Psoas muscle (tissue), 8 donors: Measurements from ENCODE around the gene SLC35E1. TPM values are rescaled to one million over a fixed set of nuclear protein-coding genes. Genes with fewer than 3 reads are reported as not detected.

Source experiments
- ATAC-seq, 4 donors: fragments of 200-7000 bp; cut with Tn5 transposase; one replicate each; pipeline ENCODE4 v1.9.1; 2020; ENCODE audit warnings: moderate library complexity in 3 of 4, mild to moderate bottlenecking in 2 of 4
- DNase-seq, 2 donors: peaks; one replicate each; pipeline ENCODE4 v3.0.0-alpha.2; 2020
- H3K27ac ChIP-seq: fragments of 200-600 bp; one replicate; pipeline ENCODE4 v1.8.0; 2022
- H3K27me3 ChIP-seq, 3 donors: fragments of 200-600 bp in 1 of 3; one replicate each; pipeline versions ENCODE4 v1.6.1 to v1.8.0; 2013 to 2022; ENCODE audit warnings: low read length in 2 of 3, mild to moderate bottlenecking in 2 of 3, moderate library complexity in 1 of 3; ENCODE audit not compliant: insufficient read depth in 3 of 3
- H3K36me3 ChIP-seq, 2 donors: fragments of 200-600 bp in 1 of 2; one replicate each; pipeline versions ENCODE4 v1.6.1 to v1.8.0; 2013 to 2022; ENCODE audit warnings: low read depth in 1 of 2, mild to moderate bottlenecking in 1 of 2, moderate library complexity in 1 of 2; ENCODE audit not compliant: insufficient read depth in 1 of 2
- H3K4me1 ChIP-seq: fragments of 200-600 bp; one replicate; pipeline ENCODE4 v1.8.0; 2022
- H3K4me3 ChIP-seq: fragments of 200-600 bp; one replicate; pipeline ENCODE4 v1.8.0; 2022; ENCODE audit warnings: mild to moderate bottlenecking
- H3K9me3 ChIP-seq: fragments of 200-600 bp; one replicate; pipeline ENCODE4 v1.8.0; 2022
- WGBS, 3 donors: extraction: QIAGEN DNeasy Blood & Tissue Kit; methylation state at CpG; one replicate each; pipeline versions ENCODE4 v1.1.6 to v1.1.7; 2013; 5-methylcytosine and 5-hydroxymethylcytosine counted together
- intact Hi-C, 2 donors: fragments of 100-400 bp; cut with DNase I; formaldehyde crosslinking; loops; one replicate each; pipeline versions ENCODE4 v1.11.0 to v1.14.2; 2022
- polyA plus RNA-seq, 3 donors: library from polyadenylated mRNA; stranded (reverse); fragments of 200-250 nt; gene quantifications; one replicate each; pipeline ENCODE4 v1.2.3, GENCODE V29; 2013
- total RNA-seq, 4 donors: library from RNA; stranded (reverse); fragmentation: NEBNext Ultra II Directional in 2 of 4; extraction: Animal tissue kit (Norgen Biotek cat#: 25700) in 2 of 4; gene quantifications; one replicate each; pipeline versions ENCODE4 v1.2.1 to v1.2.4, GENCODE V29; 2021 to 2023
- TF ChIP-seq, protein P1 (sequence below): fragments of 200-600 bp; IDR thresholded peaks from one replicate; pipeline ENCODE4 v1.8.0; 2022; ENCODE audit warnings: antibody characterized with exemption
- donor health status: healthy with polysubstance abuse.
- donor health status: DM: no; HTN: no; CAD: no; lungs with moderate emphysema.
- donor health status: Bipolar disorder and iron deficiency.
- donor health status: healthy.
- donor health status: DM: yes; HTN: yes; CAD: no.
- donor health status: DM: no; HTN: no; CAD: no.
- donor health status: DM: no; HTN: no; CAD: no.
- donor health status: DM: yes; HTN: yes; CAD: no.

SLC35E1 gene
- total and polyA plus RNA-seq, 7 donors: 17.1 to 42.1 (median 27.4) TPM

DNA sequence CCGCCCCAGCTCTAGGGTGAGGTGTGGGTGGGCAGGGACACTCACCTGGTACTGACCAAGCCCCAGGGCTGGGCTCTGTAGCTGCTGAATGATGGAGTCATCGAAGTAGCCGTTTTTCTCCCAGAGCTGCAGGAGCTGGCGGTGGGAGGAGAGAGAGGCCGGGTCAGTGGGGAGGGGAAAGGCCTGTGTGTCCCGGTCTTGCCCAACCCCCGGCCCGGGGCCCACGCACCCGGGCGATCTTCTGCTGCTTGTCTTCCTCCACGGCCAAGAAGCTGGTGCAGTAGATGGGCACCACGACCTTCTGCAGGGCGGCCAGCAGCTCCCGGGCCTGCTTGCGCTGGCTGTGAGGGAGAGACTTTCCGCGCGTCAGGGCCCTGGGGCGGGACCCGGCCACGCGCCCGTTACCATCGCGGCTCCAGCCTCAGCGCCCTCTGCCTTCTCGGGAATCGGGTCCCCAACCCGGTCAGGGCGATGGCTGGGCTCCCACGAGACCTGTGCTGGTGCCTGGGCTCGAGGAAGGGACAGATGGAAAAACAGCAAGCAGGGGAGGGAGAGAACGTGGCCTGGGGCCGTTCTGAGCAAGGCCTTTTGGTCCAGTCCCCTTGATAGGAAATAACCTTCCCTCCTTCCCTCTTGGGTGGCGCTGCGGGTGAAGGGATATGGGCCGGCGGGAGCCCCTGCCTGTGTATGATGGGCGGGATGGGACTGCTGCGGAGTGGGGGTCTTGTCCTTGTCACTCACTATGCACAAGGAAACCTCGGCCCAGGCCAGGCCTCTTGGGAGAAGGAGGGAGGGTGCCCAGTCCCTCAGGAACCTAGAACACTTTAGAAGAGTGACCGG, 41.5 kb downstream of the SLC35E1 start:
- intact Hi-C loops: no loop called here
- TF ChIP-seq, protein P1, sequence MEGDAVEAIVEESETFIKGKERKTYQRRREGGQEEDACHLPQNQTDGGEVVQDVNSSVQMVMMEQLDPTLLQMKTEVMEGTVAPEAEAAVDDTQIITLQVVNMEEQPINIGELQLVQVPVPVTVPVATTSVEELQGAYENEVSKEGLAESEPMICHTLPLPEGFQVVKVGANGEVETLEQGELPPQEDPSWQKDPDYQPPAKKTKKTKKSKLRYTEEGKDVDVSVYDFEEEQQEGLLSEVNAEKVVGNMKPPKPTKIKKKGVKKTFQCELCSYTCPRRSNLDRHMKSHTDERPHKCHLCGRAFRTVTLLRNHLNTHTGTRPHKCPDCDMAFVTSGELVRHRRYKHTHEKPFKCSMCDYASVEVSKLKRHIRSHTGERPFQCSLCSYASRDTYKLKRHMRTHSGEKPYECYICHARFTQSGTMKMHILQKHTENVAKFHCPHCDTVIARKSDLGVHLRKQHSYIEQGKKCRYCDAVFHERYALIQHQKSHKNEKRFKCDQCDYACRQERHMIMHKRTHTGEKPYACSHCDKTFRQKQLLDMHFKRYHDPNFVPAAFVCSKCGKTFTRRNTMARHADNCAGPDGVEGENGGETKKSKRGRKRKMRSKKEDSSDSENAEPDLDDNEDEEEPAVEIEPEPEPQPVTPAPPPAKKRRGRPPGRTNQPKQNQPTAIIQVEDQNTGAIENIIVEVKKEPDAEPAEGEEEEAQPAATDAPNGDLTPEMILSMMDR: no peak
- Histone ChIP-seq H3K4me1 (no peaks in the 10 kb centered on the region), H3K4me3 (no peak overlapping the region), H3K9me3 (no peaks in the 10 kb centered on the region), H3K36me3 (peaks cover 14 to 100% of the 10 kb centered on the region in 2 donors), H3K27me3 (no peaks in the 10 kb centered on the region), H3K27ac (no peak overlapping the region)
- WGBS, 3 donors: 89 to 92% (median 91%) methylated on average over 43 of the region's 43 CpGs
- no peak for ATAC-seq
- no peak for DNase-seq

DNA sequence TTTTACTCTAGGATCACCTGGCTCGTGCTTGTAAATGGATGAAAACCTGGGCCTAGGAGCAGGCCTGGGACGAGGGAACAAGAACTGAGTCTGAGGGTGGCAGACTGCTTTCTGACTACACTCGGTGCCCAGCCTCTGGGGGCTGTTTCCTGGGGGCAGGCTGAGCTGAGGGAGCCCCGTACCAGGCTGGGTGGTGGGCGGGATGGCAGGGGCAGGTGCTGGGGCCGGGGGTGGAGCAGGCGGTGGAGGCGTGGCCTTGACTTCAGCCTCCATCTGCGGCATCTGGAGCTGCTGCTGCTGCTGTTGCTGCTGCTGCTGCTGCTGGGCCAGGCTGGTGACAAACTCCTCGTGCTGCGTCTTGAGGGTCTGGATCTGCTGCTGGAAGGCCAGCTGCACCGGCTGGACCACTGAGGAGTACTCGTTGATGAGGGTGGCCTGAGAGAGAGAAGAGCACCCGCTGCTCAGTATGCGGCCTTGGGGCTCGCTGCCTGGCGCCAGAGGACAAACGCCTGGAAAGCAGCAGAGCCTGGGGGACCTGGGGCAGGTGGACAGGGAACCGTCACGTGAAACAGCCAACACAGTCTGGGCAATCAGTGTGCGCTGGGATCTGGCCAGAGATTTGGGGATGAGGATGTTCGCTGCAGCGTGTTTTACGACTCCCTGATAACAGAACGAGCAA, 42.6 kb downstream of the SLC35E1 start:
- Histone ChIP-seq H3K9me3 (no peaks in the 10 kb centered on the region), H3K4me3 (no peak overlapping the region), H3K4me1 (no peaks in the 10 kb centered on the region), H3K36me3 (peaks cover 14 to 100% of the 10 kb centered on the region in 2 donors), H3K27ac (no peak overlapping the region), H3K27me3 (no peaks in the 10 kb centered on the region)
- TF ChIP-seq, protein P1: no peak
- intact Hi-C loops: no loop called here
- WGBS, 3 donors: 87 to 88% (median 87%) methylated on average over 24 to 25 of the region's 25 CpGs
- no peak for ATAC-seq
- DNase-seq: no peak

DNA sequence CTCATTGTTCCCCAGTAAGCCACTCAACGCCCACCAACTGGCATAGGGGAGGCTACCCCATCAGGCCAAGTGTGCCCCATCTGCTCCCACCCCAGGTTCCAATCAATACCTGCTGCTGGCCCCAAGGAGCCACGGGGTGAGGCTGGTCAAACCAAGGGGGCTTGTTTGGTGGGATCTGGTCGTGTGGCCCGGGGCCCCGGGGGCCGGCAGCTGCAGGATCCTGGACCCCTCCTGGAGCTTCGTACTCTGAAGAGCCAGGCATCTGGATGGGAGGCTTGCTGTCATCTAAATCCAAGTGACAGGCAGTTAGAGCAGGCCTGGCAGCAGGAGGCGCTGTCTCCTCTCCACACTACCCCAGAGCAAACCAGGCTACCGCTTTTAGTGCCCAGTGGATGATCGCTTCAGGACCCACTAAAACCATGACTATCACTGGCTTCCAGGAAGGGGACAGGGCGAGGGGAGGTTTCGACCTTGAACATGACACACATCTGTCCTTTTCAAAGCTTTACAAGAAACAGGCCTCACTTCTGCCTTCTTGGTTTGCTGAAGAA, 44.2 kb downstream of the SLC35E1 start:
- Histone ChIP-seq H3K27me3 (no peaks in the 10 kb centered on the region), H3K4me3 (no peak overlapping the region), H3K9me3 (no peaks in the 10 kb centered on the region), H3K36me3 (peaks cover 14 to 100% of the 10 kb centered on the region in 2 donors), H3K27ac (no peak overlapping the region), H3K4me1 (no peaks in the 10 kb centered on the region)
- DNase-seq (no peak), ATAC-seq (no peak)
- TF ChIP-seq, protein P1: no peak
- intact Hi-C loops: no loop called here
- WGBS, 3 donors: 88 to 90% (median 89%) methylated on average over 12 of the region's 12 CpGs

DNA sequence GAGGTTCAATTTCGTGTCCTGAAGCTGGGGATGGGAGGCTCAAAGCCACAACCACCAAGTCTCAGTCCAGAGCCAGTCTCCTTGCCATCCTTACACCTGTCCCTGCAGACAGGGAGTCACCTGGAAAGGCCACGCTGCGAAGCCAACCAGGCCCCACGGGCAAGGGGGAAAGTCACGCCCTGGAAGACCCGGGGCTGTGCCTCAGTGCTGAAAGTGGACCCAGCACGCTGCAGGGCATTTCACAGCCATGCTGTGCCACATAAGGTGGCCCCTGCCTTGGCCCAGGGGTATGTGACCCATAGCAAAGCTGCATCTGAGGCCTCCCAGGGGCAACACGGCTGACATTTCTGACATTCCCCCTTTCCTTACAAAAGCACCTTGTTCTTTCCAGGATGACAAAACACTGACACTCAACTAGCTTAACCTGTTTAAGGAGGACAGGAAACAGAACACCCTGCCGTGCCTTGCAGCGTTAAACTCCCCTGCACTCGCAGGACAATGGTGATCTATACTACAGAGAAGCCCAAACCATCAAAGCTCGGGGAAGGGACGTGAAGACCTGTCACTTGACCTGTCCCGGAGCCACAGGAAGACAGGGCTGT, 44.8 kb downstream of the SLC35E1 start:
- Histone ChIP-seq H3K27me3 (no peaks in the 10 kb centered on the region), H3K4me1 (no peaks in the 10 kb centered on the region), H3K4me3 (no peak overlapping the region), H3K27ac (no peak overlapping the region), H3K36me3 (peaks cover 12 to 100% of the 10 kb centered on the region in 2 donors), H3K9me3 (no peaks in the 10 kb centered on the region)
- intact Hi-C loops: no loop called here
- ATAC-seq (no peak), DNase-seq (no peak)
- TF ChIP-seq, protein P1: no peak
- WGBS, 3 donors: 82 to 87% (median 84%) methylated on average over 14 of the region's 14 CpGs
